Measurements from ENCODE around the gene RB1. TPM values are rescaled to one million over a fixed set of nuclear protein-coding genes. Genes with fewer than 3 reads are reported as not detected.

Gene RB1
- total and polyA plus RNA-seq, 3 donors from 2014 or later: 21.9 to 43.0 (median 38.8) TPM

DNA sequence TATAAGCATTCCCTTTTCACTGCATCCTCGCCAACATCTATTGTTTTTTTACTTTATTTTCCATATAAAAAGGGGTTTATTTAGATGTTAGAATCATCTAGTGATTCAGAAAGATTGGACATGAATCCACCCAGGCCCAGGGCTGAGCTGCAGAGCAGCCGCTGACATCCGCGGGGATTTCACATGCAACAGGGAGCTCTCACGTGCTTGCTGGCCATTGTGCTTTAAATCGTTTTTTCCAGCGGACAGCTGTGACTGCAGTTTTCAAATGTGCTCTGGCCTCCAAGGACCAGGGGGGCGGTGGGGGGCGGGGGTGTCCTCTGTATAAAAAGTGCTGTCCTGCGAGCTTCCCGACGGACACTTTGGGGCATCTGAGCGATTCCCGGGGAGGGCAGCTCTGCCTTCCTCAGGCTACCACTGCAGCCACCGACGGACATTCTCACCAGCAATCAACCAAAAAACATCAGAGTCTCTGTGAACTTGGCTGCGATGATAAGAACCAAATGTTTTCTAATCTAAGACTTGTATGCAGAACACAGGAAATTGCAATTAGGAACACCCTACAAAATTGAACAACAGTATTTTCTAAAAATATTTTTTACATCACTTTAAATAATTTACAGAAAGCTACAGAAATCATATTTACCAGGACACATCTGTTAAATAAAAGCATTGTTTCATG, 12.6 kb downstream of the RB1 start:
- Histone ChIP-seq H3K4me1 (no peaks in the 10 kb centered on the region), H3K27ac (no peak overlapping the region), H3K36me3 (ENCODE audit: low read depth, missing control alignments) (no peaks in the 10 kb centered on the region), H3K27me3 (no peaks in the 10 kb centered on the region), H3K4me3 (no peak overlapping the region), H3K9me3 (no peaks in the 10 kb centered on the region)
- 59 to 78% methylated on average over 15 to 17 of the region's 17 CpGs for WGBS, 2 donors
- no peak for DNase-seq
- intact Hi-C loops (cut with DNase I; ENCODE audit: low total_unique reads): no loop called here
- TF ChIP-seq CTCF (IDR thresholded peaks at IDR 0.05) (no peak), POLR2A (IDR thresholded peaks at IDR 0.05) (no peak)

GRCh38 chr13:48316826-48317510, 13.4 kb downstream of the RB1 start:
- Histone ChIP-seq H3K4me3 (peak overlapping the region; percentile 21 to 46), H3K4me1 (no peaks in the 10 kb centered on the region), H3K9me3 (no peaks in the 10 kb centered on the region), H3K27ac (no peak overlapping the region), H3K27me3 (no peaks in the 10 kb centered on the region), H3K36me3 (ENCODE audit: low read depth, missing control alignments) (no peaks in the 10 kb centered on the region)
- WGBS, 2 donors: 61 to 71% methylated on average over 28 to 43 of the region's 43 CpGs
- intact Hi-C loops (cut with DNase I; ENCODE audit: low total_unique reads): no loop called here
- no peak for DNase-seq
- no peak for TF ChIP-seq CTCF (IDR thresholded peaks at IDR 0.05)
- no peak for TF ChIP-seq POLR2A (IDR thresholded peaks at IDR 0.05)

- Histone ChIP-seq H3K27me3 (no peaks in the 10 kb centered on the region), H3K9me3 (no peaks in the 10 kb centered on the region), H3K36me3 (ENCODE audit: low read depth, missing control alignments) (no peaks in the 10 kb centered on the region), H3K4me1 (no peaks in the 10 kb centered on the region), H3K27ac (no peak overlapping the region), H3K4me3 (peak overlapping the region; percentile 36 to 46)
- intact Hi-C loops (cut with DNase I; ENCODE audit: low total_unique reads): no loop called here
- no peak for TF ChIP-seq CTCF (IDR thresholded peaks at IDR 0.05)
- TF ChIP-seq POLR2A (IDR thresholded peaks at IDR 0.05): no peak
- no peak for DNase-seq
- 54 to 68% methylated on average over 33 to 41 of the region's 41 CpGs for WGBS, 2 donors
These were observed 14.2 kb downstream of the RB1 start for GRCh38 chr13:48317511-48318376.

DNA sequence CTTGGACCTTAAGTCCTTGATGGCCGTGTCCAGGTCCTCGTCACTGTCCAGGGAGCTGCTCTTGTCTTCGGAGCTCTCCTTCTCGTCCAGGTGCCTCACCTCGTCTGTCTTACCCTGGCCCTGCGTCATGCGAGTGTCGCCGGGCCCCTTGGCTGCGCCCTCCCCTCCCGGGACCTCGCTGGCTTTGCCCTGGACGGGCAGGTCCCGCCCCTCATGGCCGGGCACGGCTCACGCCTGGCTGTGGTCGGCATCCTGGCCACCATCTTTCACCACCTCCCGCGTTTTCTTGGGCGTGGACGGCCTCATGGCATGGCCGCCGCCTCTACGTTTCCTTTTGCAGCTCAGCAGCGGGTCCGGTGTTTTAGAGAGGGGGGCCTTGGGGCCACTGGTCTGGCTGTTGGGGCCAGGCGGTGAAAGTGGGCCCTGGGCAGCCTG, 14.8 kb downstream of the RB1 start:
- intact Hi-C loops (cut with DNase I; ENCODE audit: low total_unique reads): no loop called here
- 55 to 56% methylated on average over 24 to 27 of the region's 28 CpGs for WGBS, 2 donors
- Histone ChIP-seq H3K9me3 (no peaks in the 10 kb centered on the region), H3K36me3 (ENCODE audit: low read depth, missing control alignments) (no peaks in the 10 kb centered on the region), H3K27me3 (no peaks in the 10 kb centered on the region), H3K4me1 (no peaks in the 10 kb centered on the region), H3K27ac (no peak overlapping the region), H3K4me3 (peak overlapping the region; percentile 36 to 46)
- no peak for DNase-seq
- TF ChIP-seq CTCF (IDR thresholded peaks at IDR 0.05) (no peak), POLR2A (IDR thresholded peaks at IDR 0.05) (no peak)
